Measurements from ENCODE around the gene NTM. TPM values are rescaled to one million over a fixed set of nuclear protein-coding genes. Genes with fewer than 3 reads are reported as not detected.

Gene NTM
- total RNA-seq, 2 donors from 2014 or later, result not detected

DNA sequence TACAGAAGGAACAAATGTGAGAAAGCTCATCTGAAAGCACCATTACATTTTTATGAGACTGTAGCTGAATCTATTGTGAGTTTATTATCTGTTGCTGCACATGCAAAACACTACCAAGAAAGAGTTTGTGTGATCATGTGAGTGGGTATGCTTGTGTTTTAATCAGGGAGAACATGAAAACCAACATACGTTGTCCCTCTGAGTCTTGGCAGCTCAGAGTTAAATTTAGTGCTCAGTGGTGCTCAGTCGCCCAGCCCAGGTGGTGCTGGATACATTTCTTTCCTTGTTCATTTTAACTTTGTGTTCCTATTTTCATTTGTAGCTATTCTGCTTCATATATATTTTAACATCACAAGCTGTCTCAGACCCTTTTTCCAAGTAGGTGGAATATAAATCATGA lies 500.6 kb downstream of the NTM start:
- no peaks in the 10 kb centered on the region for H3K9me3 ChIP-seq
- no peak for ATAC-seq (ENCODE audit: insufficient number of reproducible peaks, low FRiP score, low read depth)
- no peak for DNase-seq (ENCODE audit: low spot score)
- H3K36me3 ChIP-seq, result no peaks in the 10 kb centered on the region
- TF ChIP-seq, protein P1, sequence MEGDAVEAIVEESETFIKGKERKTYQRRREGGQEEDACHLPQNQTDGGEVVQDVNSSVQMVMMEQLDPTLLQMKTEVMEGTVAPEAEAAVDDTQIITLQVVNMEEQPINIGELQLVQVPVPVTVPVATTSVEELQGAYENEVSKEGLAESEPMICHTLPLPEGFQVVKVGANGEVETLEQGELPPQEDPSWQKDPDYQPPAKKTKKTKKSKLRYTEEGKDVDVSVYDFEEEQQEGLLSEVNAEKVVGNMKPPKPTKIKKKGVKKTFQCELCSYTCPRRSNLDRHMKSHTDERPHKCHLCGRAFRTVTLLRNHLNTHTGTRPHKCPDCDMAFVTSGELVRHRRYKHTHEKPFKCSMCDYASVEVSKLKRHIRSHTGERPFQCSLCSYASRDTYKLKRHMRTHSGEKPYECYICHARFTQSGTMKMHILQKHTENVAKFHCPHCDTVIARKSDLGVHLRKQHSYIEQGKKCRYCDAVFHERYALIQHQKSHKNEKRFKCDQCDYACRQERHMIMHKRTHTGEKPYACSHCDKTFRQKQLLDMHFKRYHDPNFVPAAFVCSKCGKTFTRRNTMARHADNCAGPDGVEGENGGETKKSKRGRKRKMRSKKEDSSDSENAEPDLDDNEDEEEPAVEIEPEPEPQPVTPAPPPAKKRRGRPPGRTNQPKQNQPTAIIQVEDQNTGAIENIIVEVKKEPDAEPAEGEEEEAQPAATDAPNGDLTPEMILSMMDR (IDR thresholded peaks at IDR 0.05), result no peak
- H3K27me3 ChIP-seq (replicated peaks; ENCODE audit: insufficient read depth), result no peaks in the 10 kb centered on the region
- H3K27ac ChIP-seq, result no peak overlapping the region
- H3K4me1 ChIP-seq (ENCODE audit: control insufficient read depth in 1 of 2, low read depth in 2 of 2), result no peaks in the 10 kb centered on the region
- H3K4me3 ChIP-seq, result no peak overlapping the region

DNA sequence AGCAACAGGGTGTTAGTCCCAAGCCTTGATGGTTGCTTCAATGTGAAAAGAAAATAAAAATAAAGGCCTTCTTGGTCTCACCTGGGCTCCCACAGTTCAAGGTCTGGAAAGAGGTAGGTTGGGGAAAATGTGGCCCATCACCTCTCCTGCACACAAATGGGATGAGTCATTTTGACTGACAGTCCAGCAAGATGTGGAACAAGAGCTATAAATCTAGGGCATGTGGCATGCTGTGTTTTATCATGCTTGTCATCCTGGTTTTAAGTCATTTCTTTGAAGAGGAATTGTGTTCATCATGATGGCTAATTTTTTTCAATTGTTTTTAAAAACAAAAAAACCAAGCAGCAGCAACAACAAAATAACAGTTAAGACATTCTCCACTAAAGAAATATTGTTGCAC lies 503.7 kb downstream of the NTM start:
- Histone ChIP-seq H3K27ac (no peak overlapping the region), H3K36me3 (no peaks in the 10 kb centered on the region), H3K4me3 (no peak overlapping the region), H3K27me3 (replicated peaks; ENCODE audit: insufficient read depth) (no peaks in the 10 kb centered on the region), H3K9me3 (no peaks in the 10 kb centered on the region), H3K4me1 (ENCODE audit: control insufficient read depth in 1 of 2, low read depth in 2 of 2) (no peaks in the 10 kb centered on the region)
- TF ChIP-seq, protein P1 (IDR thresholded peaks at IDR 0.05), result no peak
- DNase-seq (ENCODE audit: low spot score) (no peak), ATAC-seq (ENCODE audit: insufficient number of reproducible peaks, low FRiP score, low read depth) (no peak)

DNA sequence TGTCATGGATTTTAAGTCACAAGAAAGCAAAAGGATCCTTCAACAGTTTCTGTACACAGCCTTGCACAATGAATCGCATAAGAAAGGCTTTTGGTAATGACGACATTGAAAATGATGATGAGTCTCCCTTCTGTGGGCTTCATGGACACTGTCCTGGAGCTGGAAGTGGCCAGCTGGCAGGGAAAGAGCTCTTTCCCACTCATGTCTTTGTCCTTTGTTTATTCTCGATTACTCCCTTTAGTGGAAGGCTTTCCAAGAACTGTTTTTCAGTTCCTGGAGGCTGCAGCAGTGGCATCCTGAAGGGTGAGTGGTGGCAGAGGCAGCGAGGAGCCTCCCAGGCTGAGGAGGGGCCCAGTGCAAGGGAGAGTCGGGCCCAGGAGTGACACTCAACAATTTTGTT lies 505.2 kb downstream of the NTM start:
- Histone ChIP-seq H3K4me3 (no peak overlapping the region), H3K36me3 (no peaks in the 10 kb centered on the region), H3K4me1 (ENCODE audit: control insufficient read depth in 1 of 2, low read depth in 2 of 2) (no peaks in the 10 kb centered on the region), H3K9me3 (no peaks in the 10 kb centered on the region), H3K27me3 (replicated peaks; ENCODE audit: insufficient read depth) (no peaks in the 10 kb centered on the region), H3K27ac (no peak overlapping the region)
- TF ChIP-seq, protein P1 (IDR thresholded peaks at IDR 0.05), result no peak
- DNase-seq (ENCODE audit: low spot score) (no peak), ATAC-seq (ENCODE audit: insufficient number of reproducible peaks, low FRiP score, low read depth) (no peak)

DNA sequence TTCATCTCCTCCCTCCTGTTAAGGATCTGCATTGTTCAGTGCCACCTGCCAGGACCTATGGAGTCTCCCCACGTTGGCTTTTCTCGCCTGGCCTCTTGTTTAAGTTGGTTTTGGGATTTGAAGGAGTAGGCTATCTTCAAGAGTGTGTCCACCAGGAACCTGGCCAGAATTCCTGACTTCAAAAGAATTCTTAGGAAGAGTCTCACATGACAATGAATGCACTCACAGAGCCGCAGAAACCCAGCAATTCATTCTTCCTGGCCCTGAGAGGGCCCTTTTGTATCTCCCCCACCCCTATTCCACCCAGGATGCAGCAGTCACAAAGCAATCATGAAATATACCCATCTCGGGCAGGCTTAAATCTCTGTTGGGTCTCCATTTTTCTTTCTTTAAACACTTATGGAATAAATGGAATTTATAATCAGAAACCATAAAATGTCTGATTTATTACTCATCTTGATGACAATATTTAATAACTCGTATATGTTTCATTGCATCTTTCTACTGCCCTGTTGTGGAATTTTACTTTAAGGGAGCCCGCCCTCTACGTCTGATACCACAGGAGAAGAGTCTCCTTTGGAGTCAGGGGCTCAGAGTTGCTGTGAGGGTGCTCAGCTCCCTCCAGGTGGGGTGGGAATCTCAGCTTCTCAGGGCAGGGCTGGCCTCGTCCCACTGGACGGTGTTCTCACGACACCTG lies 507.0 kb downstream of the NTM start:
- TF ChIP-seq, protein P1 (IDR thresholded peaks at IDR 0.05), result no peak
- Histone ChIP-seq H3K27me3 (replicated peaks; ENCODE audit: insufficient read depth) (no peaks in the 10 kb centered on the region), H3K9me3 (no peaks in the 10 kb centered on the region), H3K36me3 (no peaks in the 10 kb centered on the region), H3K4me3 (no peak overlapping the region), H3K4me1 (ENCODE audit: control insufficient read depth in 1 of 2, low read depth in 2 of 2) (no peaks in the 10 kb centered on the region), H3K27ac (no peak overlapping the region)
- ATAC-seq (ENCODE audit: insufficient number of reproducible peaks, low FRiP score, low read depth) (no peak), DNase-seq (ENCODE audit: low spot score) (no peak)

DNA sequence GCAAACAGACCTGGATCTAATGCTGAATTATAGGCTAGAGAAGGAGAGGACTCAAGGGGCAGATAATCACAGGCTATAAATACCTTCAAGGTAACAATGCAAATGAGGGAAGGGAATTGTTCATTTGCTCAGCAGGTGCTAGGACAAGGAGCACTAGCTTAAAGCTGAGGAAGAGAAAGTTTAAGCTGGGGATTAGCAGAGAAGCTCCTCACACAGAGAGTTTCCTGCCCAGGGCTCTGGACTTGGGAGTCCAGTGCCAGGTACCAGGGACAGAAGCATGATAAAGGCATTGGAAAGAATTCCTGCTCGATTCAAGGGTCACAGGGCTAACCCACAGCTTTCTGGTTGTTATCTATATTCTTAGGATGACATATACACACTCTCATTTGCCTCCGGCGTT lies 509.9 kb downstream of the NTM start:
- TF ChIP-seq, protein P1 (IDR thresholded peaks at IDR 0.05), result no peak
- H3K4me3 ChIP-seq, result no peak overlapping the region
- H3K27ac ChIP-seq, result no peak overlapping the region
- H3K4me1 ChIP-seq (ENCODE audit: control insufficient read depth in 1 of 2, low read depth in 2 of 2), result no peaks in the 10 kb centered on the region
- no peaks in the 10 kb centered on the region for H3K36me3 ChIP-seq
- H3K27me3 ChIP-seq (replicated peaks; ENCODE audit: insufficient read depth), result no peaks in the 10 kb centered on the region
- ATAC-seq (ENCODE audit: insufficient number of reproducible peaks, low FRiP score, low read depth), result no peak
- H3K9me3 ChIP-seq, result no peaks in the 10 kb centered on the region
- no peak for DNase-seq (ENCODE audit: low spot score)
